22Rv1 (cell line): ENCODE data around the gene GRM1.

ENCODE experiments used
- H3K27ac ChIP-seq: fragments of 450-650 bp; 2 replicates; pipeline ENCODE4 v1.5.1; 2017
- ZFX ChIP-seq: fragments of 450-650 bp; IDR thresholded peaks from 2 replicates; pipeline ENCODE4 v1.6.1; 2017; ENCODE audit warnings: antibody characterized with exemption, borderline replicate concordance
- TF ChIP-seq, protein P1 (sequence below): fragments of 450-650 bp; IDR thresholded peaks from 2 replicates; pipeline ENCODE4 v1.5.1; 2017; ENCODE audit warnings: mild to moderate bottlenecking

GRM1 gene

GRCh38 chr6:146209942-146210341 lies 181.1 kb downstream of the GRM1 start:
- no peak overlapping the region for H3K27ac ChIP-seq
- TF ChIP-seq ZFX: no peak
- TF ChIP-seq, protein P1, sequence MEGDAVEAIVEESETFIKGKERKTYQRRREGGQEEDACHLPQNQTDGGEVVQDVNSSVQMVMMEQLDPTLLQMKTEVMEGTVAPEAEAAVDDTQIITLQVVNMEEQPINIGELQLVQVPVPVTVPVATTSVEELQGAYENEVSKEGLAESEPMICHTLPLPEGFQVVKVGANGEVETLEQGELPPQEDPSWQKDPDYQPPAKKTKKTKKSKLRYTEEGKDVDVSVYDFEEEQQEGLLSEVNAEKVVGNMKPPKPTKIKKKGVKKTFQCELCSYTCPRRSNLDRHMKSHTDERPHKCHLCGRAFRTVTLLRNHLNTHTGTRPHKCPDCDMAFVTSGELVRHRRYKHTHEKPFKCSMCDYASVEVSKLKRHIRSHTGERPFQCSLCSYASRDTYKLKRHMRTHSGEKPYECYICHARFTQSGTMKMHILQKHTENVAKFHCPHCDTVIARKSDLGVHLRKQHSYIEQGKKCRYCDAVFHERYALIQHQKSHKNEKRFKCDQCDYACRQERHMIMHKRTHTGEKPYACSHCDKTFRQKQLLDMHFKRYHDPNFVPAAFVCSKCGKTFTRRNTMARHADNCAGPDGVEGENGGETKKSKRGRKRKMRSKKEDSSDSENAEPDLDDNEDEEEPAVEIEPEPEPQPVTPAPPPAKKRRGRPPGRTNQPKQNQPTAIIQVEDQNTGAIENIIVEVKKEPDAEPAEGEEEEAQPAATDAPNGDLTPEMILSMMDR: no peak

- H3K27ac ChIP-seq: no peak overlapping the region
- no peak for TF ChIP-seq ZFX
- TF ChIP-seq, protein P1: no peak
Observed at GRCh38 chr6:146210406-146211083, 181.7 kb downstream of the GRM1 start.

GRCh38 chr6:146211646-146212045 lies 182.8 kb downstream of the GRM1 start:
- no peak overlapping the region for H3K27ac ChIP-seq
- no peak for TF ChIP-seq ZFX
- TF ChIP-seq, protein P1: no peak

DNA sequence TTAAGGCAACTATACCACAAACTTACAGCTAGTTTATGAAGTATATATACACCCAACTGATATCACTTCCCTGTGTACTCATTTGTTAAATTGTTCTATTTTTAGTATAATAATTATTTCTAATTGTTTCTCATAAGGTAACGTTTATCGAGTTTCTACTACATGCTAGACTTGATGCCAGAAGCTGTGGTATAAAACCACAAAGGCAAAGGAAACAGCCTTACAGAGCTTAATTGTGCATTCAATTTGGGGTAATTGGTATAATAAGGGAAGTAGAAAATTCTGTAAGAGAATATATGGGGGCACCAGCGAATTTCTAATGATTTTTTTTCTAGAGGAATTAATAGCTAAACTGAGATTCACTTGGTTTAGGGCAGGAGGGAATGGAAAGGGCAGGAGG lies 183.9 kb downstream of the GRM1 start:
- no peak overlapping the region for H3K27ac ChIP-seq
- TF ChIP-seq, protein P1: no peak

DNA sequence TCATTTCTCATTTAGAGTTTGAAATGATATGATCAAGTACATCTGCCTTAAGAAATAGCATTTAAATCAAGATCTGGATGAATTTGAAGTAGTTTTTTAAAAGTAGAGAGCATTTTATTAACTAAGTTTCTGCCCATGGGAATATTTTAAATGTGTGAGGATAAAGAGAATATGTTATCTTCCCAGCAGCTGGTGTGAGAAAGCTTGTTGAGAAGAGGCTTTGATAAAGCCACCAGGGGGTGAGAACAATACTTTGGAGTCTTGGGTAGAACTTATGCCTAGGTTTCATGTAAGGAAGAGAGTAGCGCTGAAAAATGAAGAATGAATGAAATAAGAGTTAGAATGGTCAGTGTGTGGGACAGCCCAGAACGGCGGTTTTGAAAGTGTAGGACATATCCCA lies 190.2 kb downstream of the GRM1 start:
- TF ChIP-seq ZFX: no peak
- TF ChIP-seq, protein P1: no peak
- no peak overlapping the region for H3K27ac ChIP-seq

DNA sequence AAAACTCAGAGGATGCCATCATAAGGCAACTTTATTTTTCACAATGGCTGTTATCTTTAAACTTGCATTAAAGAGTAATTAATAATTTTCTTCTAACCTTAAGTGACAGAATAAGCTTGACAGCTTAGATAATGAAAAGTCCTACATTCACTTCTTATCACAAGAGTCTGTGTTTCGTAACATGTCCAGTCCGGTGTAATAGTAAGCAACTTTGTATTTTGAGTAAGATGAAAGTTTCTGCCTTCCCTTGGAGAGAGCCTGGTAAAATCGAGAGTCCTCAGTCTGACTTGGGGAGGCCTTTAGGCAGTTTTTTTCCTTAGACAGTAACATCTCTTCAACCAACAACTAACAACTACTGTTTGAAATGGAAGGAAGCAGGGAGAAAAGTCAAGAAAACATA lies 195.6 kb downstream of the GRM1 start:
- no peak for TF ChIP-seq ZFX
- TF ChIP-seq, protein P1: no peak

DNA sequence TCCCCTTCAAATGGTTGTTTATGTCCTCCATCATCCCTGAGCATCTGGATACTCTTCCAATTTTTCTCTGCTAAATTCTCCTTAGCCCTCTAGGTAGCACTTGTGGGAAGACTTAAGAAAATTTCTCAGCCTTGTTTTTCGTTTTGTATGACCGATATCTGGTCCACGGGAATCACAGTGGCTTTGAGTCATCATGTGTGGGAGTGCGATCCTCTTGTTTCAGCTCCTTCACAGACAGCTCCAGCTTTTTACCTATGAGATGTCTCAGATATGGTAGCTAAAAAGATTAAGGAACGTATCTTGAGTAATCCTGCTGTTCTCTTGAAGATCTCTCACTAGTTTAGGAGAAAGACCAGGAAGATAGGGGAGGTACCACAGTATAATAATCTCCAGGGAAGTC lies 196.1 kb downstream of the GRM1 start:
- TF ChIP-seq, protein P1: no peak
- TF ChIP-seq ZFX: no peak
- H3K27ac ChIP-seq: no peak overlapping the region

More for the DNA sequence above, 195.6 kb downstream of the GRM1 start:
- H3K27ac ChIP-seq: no peak overlapping the region
